NCI-H1417 treated with DMSO at 0.1 percent for 48 hours (cell line): Measurements from ENCODE around the gene POM121C.
"Not testable (repeated sequence)": the region's sequence is repeated elsewhere in the genome, so short reads cannot be mapped to it uniquely, and the experiment has no call there.

Source experiments
- DNase-seq: peaks from one replicate; lab custom pipeline; 2025; lab: John Stamatoyannopoulos, UW

Gene POM121C

DNA sequence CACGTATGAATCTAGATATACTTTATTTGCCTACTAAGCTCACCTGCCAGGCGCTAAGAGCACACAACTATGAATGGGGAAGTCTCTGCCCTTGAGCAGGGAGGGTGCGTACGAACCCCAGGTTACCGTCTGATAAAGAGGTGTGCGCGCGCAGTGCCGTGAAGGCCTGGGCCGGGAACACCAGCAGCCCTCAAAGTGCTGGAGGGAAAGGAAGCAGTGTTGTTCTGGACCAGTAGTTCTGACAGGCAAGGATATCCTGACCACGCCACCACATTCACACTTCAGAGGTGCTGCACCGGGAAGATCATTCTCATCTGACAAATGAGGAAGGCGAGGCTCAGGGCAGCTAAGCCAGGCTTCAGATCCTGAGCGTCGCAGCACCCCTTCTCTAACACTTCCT lies 62.6 kb downstream of the POM121C start:
- not testable (repeated sequence) for DNase-seq

DNA sequence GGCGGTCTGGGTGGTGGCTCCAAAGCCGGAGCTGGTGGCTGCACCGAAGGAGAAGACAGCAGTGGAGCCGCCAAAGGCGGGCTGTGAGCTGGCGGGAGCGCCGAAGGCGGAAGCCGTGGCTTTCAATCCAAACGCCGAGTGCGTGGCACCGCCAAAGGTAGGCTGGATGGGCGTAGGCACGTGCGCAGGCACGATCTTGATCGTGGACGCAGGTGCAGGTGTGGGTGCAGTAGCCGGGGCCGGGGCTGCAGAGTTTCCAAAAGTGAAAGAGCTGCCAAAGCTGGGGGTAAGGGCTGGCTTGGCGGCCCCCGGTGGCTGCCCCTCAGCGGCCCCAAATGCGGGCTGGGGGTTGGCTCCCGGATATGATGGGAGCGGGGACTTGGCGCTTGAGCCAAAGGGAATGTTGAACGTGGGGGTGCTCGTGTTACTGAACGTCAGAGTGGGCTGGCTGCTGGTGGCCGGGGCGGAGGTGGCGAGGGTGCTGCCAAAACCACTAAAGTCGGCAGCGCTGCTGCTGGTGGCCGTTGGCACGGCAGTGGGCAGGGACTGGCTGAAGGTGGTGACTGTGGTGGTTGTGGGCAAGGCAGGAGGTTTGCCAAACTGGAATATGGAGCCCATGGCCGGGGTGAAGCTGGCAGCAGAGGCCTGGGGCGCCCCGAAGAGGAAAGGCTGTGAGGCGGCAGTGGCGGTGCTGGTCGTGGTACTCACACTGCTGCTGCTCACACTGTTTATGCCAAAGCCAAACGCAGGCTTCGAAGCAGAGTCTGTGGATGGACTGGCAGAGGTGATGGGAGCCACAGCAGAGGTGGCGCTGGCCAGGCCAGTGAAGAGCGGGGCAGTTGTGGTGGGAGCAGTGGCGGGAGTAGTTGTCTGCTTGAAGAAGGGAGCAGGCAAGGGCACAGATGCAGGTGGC lies 64.0 kb downstream of the POM121C start:
- not testable (repeated sequence) for DNase-seq

DNA sequence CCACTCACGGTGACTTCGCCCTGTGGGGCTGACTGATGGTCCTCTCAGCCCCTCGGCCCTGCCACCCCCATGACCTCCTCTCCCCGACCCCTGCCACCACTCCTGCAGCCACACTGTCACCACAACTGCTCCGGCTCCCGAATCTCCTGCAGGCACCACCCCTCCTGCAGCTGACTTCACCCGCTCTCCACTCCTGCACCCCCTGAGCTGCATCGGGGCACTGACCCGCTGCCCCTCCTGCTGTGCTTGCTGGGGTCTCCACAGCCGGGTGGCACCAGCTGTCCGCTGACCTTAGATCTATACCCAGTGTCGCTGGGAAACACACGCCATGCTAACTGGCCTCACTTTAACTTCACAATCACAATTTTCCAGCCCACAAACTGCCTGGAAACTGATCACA lies 65.9 kb downstream of the POM121C start:
- not testable (repeated sequence) for DNase-seq

DNA sequence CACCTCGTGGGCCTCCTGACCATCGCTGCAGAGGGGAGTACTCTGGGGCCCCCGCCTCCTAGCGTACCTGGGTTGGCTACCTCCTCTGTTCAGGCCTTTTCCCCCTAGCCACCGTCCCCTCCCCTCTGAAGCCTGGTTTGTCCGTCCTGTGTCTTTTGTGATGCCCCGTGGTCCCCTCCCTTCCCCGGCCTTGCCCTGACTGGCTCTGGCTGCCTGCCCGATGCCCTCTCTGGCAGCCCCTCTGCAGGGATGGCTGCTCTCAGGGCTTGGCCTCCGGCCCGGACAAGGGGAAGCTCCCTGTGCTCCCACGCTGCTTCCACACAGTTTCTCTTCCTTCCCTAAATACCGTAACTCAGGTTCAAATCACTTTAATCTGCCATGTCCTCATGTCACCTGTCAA lies 66.4 kb downstream of the POM121C start:
- DNase-seq = not testable (repeated sequence)

DNA sequence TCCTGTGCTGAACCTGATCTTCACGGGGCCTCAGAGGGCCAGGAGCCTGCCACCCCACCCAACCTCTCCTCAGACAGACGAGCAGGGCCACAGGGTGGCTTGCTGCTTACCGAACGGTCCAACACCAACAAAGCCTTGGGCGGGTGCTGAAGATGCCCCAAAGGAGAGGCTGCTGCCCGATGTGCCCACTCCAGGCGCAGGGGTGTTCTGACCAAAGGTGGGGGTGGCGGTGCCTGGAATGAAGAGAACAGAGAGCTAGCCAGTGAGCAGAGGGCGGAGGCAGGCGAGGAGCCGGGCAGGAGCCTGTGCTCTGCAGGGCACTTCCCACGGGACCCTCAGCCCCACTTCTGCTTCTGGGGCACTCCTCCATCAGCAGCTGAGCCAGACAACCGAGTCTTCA lies 66.9 kb downstream of the POM121C start:
- not testable (repeated sequence) for DNase-seq

DNA sequence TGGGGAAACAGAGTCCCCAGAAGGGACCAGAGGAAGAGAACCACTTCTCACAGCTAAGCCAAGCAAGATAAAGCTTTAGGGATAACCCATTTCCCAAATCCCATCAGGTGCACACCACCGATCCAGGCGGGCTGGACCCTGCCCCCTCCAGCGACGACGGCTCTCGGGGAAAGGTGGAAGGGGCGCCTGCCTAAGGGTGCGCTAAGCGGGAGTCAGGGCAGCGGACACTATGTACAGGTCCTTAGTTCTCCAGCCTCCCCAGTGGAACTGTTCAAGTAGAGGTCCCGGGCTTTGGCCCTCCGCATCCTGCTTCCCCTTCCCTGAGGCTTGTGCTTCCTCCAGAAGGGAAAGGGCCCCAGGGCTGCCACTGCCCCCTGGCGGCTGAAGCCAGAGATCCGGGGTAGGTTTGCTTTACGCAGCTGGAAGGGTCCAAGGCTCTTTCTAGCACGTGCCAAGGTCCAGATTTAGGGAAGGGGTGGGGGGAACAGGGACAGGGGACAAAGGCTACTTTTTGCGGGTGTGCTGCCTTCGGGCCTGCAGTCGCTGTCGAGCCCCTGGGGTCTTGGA lies 67.7 kb downstream of the POM121C start:
- not testable (repeated sequence) for DNase-seq

DNA sequence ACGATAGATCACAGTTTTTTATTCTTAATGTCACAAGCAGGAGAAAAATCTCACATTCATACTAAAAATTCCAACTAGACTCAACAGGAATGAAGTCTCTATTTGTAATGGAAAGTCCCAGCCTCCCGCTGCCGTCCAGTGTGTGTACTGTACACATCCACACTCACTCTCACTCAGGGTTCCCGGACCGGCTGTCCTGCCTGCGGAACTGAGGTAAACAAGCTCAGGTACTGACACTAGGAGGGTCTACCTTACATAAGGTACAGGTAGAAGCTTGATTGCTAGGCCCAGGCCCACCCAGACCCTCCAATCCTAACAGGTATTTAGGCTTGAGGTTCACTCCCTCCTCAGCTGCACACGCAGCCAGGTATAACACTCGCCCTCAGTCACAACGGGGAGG lies 69.3 kb downstream of the POM121C start:
- DNase-seq = not testable (repeated sequence)

DNA sequence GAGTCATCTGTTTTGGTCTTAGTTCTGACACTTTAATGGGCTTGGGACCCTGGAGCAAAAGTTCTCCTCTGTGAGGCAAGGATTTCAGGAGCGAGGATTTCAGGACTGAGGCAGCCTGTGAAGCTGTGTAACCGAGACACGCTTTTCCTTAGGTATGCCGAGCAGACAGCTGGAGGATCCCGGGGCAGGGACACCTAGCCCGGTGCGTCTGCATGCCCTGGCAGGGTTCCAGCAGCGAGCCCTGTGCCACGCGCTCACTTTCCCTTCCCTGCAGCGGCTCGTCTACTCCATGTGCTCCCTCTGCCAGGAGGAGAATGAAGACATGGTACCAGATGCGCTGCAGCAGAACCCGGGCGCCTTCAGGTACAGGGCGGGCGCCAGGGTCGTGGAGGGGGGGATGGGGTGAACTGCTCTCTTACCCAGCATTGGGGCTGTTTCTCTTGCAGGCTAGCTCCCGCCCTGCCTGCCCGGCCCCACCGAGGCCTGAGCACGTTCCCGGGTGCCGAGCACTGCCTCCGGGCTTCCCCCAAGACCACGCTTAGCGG lies 70.2 kb downstream of the POM121C start:
- not testable (repeated sequence) for DNase-seq

DNA sequence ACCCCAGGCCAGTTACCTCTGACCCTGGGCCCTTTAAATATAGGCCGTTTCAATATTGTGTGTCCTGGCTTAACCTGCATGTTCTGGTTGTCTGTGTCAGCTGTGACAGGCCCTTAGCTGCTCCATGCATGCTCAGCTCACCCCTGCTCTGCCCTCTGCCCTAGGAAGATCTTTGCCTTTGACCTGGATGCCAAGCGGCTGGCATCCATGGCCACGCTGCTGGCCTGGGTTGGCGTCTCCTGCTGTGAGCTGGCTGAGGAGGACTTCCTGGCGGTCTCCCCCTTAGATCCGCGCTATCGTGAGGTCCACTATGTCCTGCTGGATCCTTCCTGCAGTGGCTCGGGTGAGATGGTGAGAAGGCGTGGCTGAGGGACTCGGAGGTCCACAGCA lies 70.7 kb downstream of the POM121C start:
- not testable (repeated sequence) for DNase-seq

DNA sequence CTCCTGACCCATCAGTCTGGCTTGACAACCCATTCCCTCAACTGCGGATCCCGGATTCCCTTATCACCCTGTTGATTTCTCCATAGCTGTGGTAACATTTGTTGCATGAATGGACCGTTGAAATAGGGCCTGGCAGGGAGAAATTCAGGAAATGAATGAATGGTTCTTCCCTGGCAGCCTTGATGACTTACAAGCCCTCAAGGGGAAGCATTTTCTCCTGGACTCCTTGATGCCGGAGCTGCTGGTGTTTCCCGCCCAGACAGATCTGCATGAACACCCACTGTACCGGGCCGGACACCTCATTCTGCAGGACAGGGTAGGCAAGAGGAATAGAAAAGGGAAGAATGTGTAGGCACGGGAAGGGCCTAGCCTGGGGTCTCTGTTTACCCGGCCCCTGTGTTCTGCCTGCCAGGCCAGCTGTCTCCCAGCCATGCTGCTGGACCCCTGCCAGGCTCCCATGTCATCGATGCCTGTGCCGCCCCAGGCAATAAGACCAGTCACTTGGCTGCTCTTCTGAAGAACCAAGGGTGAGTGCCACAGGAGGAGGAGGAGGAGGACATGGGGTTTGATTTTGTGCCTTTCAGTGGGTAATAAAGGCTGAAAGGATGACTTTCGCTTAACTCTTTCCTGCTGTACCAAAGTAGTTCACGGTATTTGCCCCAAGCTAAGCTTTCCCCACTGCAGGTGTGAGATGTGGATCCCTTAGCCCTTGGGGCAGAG lies 71.2 kb downstream of the POM121C start:
- DNase-seq = not testable (repeated sequence)

DNA sequence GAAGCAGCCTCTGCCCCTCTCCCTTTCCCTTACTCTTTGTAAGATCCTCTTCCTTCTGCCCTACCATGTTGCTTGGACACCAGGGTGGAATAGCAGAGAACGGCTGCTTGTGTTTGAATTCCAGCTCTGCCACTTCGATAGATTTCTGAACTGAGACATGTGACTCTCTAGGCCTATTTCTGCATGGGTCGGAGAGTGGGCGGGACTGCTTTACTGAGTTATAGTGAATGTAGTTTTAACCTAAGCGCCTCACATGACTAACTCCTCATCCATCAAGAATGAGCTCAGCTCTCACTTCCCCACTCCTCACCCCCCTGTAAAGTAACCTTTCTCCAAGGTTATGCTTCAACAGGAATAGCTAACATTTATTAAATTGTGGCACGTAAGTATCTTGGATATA lies 71.9 kb downstream of the POM121C start:
- not testable (repeated sequence) for DNase-seq

DNA sequence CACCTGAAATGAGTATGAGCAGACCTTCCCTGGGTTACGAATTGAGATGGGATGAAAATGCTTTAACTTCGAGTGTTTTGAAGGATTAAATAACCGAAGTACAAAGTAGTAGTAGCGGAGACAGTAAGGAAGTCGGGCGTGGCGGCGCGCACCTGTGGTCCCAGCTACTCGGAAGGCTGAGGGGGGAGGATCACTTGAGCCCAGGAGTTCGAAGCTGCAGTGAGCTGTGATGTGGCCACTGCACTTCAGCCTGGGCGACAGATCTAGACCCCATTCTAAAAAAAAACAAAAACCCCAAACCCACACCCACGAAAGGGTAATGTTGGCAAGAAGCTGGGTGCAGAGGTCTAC lies 75.3 kb downstream of the POM121C start:
- DNase-seq = not testable (repeated sequence)

DNA sequence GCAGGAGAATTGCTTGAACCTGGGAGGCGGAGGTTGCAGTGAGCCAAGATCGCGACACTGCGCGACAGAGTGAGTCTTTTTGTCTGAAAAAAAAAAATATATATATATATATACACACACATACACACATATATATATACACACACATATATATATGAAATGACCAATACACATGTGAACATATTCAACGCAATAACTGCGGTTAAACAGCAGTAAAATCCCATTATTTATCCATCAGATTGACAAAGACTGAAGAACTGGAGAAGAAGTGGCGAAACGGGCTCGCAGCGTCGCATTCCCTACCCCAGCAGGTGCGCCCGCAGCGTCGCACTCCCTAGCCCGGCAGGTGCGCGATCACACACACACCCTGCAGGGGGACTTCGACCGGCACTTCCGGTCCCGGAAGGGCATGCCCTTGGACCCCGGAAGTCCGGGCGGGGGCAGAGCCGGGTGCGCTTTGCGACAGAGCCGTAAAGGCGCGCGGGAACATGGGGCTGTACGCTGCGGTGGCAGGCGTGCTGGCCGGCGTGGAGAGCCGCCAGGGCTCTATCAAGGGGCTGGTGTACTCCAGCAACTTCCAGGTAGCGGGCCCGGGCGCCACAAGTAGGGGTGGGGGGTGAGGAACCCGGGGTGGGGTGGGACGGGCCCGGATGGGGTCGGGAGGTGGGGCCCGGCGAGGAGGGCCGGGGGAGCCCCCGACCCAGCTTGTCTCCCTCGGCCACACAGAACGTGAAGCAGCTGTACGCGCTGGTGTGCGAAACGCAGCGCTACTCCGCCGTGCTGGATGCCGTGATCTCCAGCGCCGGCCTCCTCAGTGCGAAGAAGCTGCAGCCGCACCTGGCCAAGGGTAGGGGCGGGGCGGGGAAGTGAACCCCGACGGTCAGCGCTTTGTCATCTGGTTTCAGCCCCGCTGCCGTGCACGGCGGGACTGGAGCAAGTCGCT lies 75.9 kb downstream of the POM121C start:
- DNase-seq = not testable (repeated sequence)

DNA sequence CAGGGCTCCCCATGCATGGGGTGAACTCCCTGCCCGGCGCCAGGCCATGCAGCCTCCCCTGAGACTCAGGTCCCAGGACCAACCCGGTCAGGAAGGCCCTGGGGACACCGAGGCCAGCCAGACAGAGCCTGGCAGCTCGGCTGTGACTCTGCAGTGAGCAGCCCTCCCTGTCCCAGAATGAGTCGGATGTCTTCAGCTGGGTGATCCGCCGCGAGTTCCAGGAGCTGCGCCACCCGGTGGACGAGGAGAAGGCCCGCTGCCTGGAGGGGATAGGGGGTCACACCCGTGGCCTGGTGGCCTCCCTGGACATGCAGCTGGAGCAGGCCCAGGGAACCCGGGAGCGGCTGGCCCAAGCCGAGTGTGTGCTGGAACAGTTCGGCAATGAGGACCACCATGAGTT lies 81.4 kb downstream of the POM121C start:
- not testable (repeated sequence) for DNase-seq

DNA sequence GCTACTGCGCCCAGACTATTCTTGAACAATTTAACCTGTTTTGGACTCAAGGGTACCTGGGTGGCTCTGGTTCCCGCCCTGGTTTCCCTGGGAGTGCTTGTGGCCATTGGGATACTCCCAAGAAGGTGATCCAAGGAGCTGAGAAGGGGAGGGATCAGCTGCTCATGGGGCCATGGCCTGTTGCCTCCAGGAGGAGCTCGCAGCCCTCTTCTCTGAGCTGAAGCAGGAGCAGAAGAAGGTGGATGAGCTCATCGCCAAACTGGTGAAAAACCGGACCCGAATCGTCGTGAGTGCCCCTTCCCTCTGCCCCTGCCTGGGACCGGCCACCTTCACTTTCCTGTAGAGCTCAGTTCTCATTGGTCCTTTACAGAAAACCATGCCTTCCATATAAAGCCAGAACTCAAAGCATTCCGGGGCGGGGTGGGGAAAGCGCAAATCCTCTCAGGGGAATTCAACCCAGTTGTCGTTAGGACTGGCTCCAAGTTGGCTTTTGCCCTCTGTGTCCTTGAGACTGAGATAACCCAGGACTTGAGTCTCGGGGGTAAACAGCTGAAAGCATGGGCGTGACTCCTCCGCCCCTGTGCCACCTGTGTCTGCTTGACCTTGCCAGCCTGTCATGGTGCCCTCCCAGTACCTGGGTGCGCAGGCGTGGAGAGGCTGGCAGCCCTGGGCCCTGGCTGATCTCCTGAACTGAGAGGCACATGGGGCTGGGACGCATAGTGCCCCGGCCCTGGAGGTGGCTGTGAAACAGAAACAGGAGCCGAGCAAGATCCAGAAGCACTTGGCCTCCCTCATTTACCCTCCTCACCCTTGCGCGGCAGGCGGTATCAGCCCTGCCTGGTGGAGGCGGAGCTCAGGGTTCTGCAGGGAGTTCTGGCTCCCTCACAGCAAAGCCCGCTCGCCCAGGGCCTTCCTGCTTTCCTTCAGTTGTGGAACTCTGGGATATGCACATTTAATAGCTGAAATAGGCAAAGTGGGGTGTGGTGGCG lies 82.3 kb downstream of the POM121C start:
- not testable (repeated sequence) for DNase-seq

DNA sequence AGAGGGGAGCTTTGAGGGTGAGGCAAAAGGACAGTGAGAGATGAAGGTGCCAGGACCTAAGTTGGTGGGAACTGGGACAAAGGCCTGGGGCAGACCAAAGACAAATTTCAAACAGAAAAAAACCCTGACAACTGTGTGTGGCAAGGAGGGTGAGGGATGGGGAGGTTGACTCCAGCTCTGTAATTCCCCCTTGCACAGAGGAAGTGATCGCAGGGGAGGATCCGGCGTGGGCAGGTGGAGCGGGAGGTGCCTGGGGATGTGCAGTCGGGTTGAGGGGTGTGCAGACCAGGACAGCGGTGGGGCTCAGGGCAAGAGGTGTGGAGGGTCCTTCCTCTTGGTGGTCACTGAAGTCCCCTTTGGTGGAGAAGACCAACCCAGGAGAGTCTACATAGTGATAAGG lies 85.5 kb downstream of the POM121C start:
- not testable (repeated sequence) for DNase-seq

DNA sequence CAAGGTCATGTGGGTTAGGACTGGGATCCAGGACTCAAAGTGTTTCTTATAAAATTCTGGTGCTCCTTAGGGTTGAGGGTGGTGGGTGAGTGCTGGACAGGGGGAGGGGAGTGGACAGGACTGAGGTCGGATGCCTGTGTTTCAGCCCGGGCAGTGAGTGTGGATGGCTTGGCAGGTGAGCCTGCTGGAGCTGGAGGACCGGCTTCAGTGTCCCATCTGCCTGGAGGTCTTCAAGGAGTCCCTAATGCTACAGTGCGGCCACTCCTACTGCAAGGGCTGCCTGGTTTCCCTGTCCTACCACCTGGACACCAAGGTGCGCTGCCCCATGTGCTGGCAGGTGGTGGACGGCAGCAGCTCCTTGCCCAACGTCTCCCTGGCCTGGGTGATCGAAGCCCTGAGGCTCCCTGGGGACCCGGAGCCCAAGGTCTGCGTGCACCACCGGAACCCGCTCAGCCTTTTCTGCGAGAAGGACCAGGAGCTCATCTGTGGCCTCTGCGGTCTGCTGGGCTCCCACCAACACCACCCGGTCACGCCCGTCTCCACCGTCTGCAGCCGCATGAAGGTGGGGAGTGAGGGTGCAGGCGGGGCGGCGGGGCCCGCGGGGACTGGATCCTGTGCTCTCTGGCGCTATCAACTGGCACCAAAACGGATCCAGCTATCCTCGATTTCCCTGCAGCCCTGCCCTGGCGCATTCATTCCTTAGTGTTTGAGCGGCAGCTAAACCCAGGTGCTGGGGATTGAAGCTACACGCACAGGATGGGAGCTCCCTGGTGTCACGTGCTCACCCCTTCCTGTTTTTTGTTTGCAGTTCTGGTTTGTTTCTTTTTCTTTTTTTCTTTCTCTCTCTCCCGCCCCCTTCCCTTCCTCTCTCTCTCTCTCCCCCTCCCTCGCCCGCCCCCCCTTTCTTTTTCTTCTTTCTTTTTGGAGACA lies 87.1 kb downstream of the POM121C start:
- not testable (repeated sequence) for DNase-seq

DNA sequence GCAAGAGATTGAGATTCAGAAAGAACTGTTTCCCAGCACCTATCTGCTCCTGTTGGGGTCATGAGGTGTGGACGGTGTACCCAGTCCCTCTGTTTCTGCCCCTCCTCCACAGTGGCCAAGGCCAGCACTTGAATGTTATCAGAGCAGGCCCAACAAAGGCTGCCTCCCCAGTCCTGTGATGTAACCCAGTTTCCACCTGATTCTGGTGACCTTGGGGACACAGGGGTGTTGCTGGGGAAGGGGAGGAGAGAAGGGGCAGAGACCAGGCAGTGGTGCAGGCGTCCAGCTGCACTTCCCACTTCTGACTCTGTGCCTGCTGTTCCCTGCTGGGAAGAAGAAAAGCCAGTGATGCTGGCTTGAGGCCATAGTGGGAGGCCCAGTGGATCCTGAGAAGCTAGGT lies 88.2 kb downstream of the POM121C start:
- not testable (repeated sequence) for DNase-seq

DNA sequence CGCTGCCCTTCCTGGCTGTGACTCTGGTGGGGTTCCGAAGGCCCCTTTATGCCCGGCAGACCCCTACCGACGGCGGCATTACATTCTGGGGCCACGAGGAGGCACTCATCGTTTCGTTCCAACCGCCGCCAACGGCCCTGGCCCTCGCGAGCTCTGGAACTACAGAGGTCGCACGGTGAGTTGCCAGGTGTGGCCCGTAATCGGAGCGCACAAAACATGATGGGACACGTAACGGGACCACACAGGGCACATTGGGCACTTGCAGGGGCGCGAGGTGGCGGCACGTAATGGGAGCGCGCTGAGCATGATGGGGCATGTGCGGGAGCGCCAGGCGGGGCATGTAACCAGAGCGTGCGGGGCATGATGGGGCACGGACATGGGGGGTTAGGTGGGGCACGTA lies 90.8 kb downstream of the POM121C start, which contains the start of gene TRIM73:
TSS of gene TRIM73 (plus strand) at position 301 of the 400 bp plus-strand sequence. CDS start 3,305 bp downstream, outside the sequence.
- not testable (repeated sequence) for DNase-seq
